H1 (cell line): Measurements from ENCODE around the gene HCST. TPM values are rescaled to one million over a fixed set of nuclear protein-coding genes. Genes with fewer than 3 reads are reported as not detected.

Source experiments
- NANOG ChIP-seq: IDR thresholded peaks from 2 replicates; pipeline ENCODE4 v1.6.1; 2011; ENCODE audit warnings: low read length, low read depth, mild to moderate bottlenecking, inconsistent platforms; ENCODE audit not compliant: insufficient read depth, poor library complexity, severe bottlenecking
- RXRA ChIP-seq: IDR thresholded peaks from 2 replicates; pipeline ENCODE4 v1.6.1; 2011; ENCODE audit warnings: low read depth, mild to moderate bottlenecking, low read length, moderate library complexity; ENCODE audit not compliant: insufficient read depth
- SIX5 ChIP-seq: IDR thresholded peaks from 2 replicates; pipeline ENCODE4 v1.6.1; 2011; ENCODE audit warnings: mild to moderate bottlenecking, low read depth, low read length
- polyA plus RNA-seq, 7 experiments: library from polyadenylated mRNA; depleted of rRNA in 3 of 7; stranded (reverse) in 5 of 7; unstranded in 2 of 7; fragments of >200 nt in 5 of 7; fragments of 200-250 nt in 2 of 7; gene quantifications; 1 replicate in 5 of 7; 2 replicates in 1 of 7; 4 replicates in 1 of 7; pipeline versions ENCODE4 v1.2.1 to v1.2.3, GENCODE V29; 2011 to 2013; ENCODE audit warnings: missing spikeins in 2 of 7, mixed read lengths in 2 of 7
- total RNA-seq: library from RNA; stranded (reverse); fragmentation: NEBNext Ultra II Directional; extraction: Animal tissue kit (Norgen Biotek cat#: 25700); gene quantifications from 2 replicates; pipeline ENCODE4 v1.2.1, GENCODE V29; 2021

HCST gene
- total and polyA plus RNA-seq, 2 of the 8 experiments (the other 6 are each of a cell fraction or from before 2014, with no cell fraction given), result 2.8 TPM; not detected in 1

GRCh38 chr19:35869327-35870123 lies 32.8 kb upstream of the HCST start (continued):
- no peak for TF ChIP-seq NANOG
- no peak for TF ChIP-seq SIX5
- TF ChIP-seq RXRA, result no peak
